Activated T-cell treated with anti-CD3 and anti-CD28 coated beads for 24 hours (primary cell): ENCODE data around the gene CTIF.

Source experiments
- DNase-seq: peaks from one replicate; pipeline ENCODE4 v3.0.0-alpha.2; 2020; ENCODE audit warnings: low read depth

Gene CTIF

DNA sequence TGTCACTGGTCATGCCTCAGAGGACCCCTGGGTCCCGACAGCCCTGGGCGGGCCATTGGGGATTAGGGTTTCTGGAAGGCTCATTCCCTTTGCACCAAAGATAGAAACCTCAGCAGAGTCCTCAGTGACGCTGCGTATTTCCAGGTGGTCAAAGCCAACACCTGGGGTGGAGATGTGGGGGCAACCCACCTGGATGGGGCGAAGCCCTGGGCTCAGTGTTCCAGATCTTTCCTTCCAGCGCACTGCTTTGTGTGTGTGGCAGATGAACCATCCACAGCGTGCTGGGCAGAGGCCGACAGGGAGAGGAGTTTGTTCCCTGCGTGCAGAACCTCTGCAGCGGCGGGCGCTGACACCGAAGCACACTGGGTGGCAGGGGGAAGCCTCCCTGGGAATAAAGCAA is 143.9 kb downstream of the CTIF start:
- no peak for DNase-seq

- no peak for DNase-seq
These were observed 144.4 kb downstream of the CTIF start for GRCh38 chr18:48683197-48683596.

DNA sequence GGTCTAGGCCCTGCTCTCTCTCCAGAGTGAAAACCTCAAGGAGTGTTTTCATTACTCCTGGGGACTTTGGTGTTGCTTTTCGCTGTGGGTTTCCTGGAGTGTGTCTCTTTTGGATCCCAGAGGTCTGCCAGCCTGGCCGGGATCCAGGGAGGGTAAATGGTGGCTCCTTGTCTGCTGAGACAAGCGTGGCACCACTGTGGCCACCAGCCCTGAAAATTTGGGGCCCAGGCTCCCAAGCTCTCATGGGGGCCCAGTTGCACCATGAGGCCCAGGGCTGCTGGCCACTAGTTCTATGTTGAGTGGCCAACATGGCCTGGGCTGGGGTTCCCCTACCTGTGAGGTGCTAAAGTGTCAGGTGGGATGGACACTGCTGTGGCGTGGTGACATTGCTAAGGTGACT is 144.8 kb downstream of the CTIF start:
- no peak for DNase-seq

DNA sequence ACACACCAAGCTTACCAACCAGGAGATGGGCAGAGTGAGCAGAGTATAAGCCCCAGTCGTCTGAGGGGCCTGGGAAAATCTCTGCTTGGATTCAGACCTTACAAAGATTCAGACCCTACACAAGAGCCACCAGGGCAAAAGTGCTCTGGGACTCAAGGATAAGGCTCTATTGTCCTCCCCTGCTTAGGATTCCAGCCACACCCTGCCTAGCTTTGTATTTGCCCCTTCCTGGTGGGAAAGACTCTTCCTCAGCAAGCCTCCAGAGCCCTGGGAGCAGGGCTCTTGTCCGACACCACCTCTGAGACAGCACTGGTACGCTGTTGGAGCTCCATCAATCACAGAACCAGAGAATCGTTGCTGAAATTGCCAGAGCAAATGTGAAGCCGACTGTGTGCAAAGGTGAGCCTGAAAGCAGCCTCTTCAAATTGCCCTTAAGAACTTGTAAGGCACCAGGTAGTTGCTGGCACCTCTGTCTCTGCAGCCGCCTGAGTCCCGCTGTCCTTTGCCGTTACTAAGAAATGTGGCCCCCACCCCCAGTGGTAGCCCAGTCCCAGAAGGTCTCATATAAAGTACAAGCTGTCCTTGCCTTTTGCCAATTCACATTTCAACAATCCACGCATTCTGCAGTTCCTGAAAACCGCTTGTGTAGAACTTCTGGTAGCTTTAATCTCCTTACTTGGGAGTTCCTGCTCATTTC is 148.7 kb downstream of the CTIF start:
- DNase-seq: no peak

DNA sequence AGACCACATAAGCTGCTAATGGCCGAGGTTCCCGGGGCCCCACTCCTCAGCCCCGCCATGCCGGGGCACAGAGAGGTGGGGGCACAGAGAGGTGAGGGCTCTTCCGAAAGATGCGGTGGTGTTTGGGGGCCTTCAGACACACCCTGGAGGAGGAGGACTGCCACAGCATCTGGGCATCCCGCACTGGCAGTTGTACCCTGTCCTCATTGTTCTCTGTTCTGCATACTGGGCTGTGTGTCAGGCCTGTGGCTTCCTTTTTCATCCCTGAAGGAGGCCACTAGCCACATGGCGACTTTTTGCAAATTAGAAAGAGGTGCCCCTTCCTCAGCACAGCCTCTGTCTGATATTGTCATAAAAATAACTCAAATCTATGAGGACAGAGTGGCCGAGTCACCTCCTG is 150.1 kb downstream of the CTIF start:
- DNase-seq: no peak

DNA sequence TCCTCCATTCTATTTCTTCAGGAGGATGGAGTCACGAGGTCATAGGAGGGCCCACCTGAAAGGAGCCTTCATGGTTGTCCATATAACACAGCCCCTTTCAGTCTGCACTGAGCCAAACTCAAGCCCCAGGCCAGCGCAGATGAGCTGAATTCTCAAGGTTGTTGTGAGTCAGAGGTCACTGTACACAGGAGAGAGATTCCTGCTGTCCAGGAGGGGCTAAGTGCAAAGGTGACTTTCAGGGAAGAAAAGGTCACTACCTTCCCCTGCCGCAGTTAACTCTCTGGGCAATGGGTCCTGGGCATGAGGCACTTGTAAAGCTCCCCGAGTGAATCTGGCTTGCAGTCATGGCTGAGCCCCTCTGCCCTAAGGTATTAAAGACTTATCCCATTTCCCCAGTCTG is 150.7 kb downstream of the CTIF start:
- no peak for DNase-seq

- no peak for DNase-seq
These were observed 151.7 kb downstream of the CTIF start for GRCh38 chr18:48690494-48690893.

- DNase-seq: no peak
These were observed 154.2 kb downstream of the CTIF start for GRCh38 chr18:48693006-48693405.

DNA sequence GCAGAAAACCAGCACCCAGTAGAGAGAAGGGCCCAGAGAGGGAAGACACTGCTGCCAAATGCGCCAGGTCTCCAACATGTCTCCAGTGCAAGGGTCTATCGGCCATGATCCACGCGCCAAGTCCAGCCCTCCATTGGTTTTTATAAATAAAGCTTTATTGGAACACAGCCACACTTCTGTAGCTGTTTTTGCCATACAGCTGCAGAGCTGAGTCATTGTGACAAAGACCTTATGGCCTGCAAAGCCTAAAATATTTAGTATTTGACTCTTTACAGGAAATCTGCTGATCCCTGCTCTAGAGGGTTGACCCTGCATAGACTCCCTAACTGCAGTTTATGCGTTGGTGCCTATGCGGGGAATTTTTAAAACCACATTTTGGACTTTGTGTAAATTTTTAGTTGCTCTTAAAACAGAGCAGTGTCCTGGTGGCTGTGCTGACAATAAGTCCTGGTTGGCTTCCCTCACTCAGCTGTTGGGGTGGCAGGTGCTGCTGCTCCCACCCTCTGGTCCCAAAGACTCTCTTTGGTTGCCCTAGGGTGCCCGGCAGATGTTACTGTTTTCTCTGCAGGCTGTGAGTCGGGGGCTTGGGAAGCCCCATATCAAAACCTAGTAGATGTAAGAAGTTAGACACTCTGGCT is 154.9 kb downstream of the CTIF start:
- no peak for DNase-seq

DNA sequence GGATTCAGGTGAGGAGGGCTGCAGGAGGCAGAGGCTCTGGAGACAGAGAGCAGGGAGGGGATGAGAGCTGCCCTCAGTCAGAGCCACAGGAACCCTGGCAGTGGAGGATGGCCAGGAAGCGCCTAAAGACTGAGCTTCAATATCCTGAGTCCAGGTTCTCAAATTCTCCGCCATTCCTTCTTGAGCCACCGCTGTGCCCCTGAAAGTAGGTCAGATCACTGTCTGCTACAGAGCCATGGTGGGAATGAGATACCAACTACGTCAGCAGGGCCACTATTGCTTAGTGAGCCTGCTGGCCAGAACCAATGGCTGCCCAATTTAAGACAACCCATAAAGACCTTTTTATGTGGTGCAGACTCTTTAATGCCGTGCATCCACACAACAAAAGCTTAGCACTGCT is 155.5 kb downstream of the CTIF start:
- no peak for DNase-seq

- DNase-seq: no peak
These were observed 156.8 kb downstream of the CTIF start for GRCh38 chr18:48695671-48696070.

- no peak for DNase-seq
These were observed 157.4 kb downstream of the CTIF start for GRCh38 chr18:48696218-48696617.

DNA sequence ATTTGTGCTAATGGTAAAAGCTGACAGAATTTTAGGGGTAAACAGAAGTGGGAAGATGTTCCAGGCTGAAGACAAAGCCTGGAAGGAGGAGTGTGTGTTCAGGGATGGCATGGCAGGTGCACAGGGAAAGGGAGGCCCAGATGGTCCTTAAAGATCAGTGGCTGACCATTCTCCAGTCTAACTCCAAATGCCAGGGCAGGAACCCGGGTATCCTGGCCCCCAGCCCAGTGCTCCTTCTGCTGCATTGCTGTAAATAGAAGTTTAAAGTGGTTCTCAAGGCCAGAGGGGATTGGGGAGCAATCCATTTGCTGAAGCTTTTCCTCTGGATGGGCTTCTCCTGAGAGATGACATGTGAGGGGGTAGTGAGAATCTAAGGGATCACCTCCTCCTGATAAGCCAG is 158.6 kb downstream of the CTIF start:
- no peak for DNase-seq

- no peak for DNase-seq
These were observed 159.9 kb downstream of the CTIF start for GRCh38 chr18:48698707-48699106.

GRCh38 chr18:48699761-48700160 is 160.9 kb downstream of the CTIF start:
- no peak for DNase-seq

DNA sequence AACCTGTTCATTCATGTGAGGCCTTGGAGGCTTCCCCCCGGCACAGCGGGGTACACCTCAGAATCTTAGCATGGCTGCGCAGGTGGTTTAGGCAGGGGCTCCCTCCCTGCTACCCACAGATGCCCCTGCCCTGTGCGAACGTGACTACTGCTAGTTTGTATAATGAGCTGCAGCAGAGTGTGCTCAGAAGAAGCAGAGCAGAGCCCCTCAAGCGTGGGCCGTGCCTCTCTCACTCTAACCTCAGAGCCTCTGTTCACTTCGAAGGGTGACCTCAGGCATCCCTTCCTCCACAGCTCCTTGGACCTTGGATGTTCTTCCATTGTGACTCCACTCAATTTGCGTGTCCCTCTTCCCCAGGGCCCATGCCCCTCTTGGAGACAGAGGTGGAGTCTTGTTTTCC is 161.6 kb downstream of the CTIF start:
- DNase-seq: no peak

GRCh38 chr18:48702346-48703027 is 163.7 kb downstream of the CTIF start:
- DNase-seq: no peak

GRCh38 chr18:48703028-48703386 is 164.2 kb downstream of the CTIF start:
- no peak for DNase-seq

DNA sequence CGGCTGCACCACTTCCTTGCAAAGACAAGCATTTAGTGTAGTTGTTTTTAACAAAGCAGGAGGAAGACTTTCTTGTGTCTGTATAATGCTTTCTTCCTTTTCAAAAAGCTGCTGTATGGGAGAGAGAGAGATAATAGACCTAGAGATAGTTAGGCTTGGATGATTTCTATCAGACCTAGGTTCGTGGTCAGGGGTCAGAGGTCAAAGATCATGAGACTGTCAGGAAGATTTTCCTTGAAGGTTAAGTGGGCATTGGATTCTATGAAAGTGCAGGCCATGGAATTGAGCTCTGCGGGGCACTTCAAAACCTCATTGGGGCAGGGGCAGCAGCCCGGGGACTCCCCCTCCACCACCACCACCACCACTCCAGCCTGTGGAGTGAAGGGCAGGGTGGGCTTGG is 164.6 kb downstream of the CTIF start:
- DNase-seq: no peak

GRCh38 chr18:48705043-48705442 is 166.2 kb downstream of the CTIF start:
- no peak for DNase-seq

DNA sequence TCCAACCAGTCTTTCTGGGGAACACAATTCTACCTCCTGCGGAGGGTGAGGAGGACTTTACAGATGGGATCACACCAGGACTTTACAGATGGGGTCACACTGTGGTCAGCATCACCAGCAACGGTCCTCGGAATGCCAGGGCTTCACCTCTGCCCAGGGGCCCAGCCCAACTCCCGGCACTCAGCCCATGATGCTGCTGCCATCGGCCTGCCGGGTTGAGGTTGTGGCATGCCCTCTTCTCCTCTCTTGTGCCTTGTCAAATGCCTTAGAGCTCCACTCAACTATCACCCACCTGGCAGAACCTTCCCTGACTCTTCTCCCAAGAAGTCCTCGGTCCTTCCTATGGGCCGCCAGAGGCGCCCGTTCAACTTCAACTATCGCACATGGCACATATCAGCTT is 166.7 kb downstream of the CTIF start:
- no peak for DNase-seq

- no peak for DNase-seq
These were observed 167.9 kb downstream of the CTIF start for GRCh38 chr18:48706731-48707130.

- no peak for DNase-seq
These were observed 168.9 kb downstream of the CTIF start for GRCh38 chr18:48707636-48708296.
